ENCODE data around the gene NUP188.
"Not testable (repeated sequence)": the region's sequence is repeated elsewhere in the genome, so short reads cannot be mapped to it uniquely, and the experiment has no call there.

Gene NUP188

GRCh38 chr9:128937310-128938165, 10.0 kb upstream of the NUP188 start:
- Mint-ChIP-seq H3K27ac (no peak overlapping the region), H3K9me3 (no peaks in the 10 kb centered on the region), H3K4me1 (peaks cover 19% of the 10 kb centered on the region), H3K27me3 (ENCODE audit: low read depth, poor library complexity) (no peaks in the 10 kb centered on the region), H3K36me3 (ENCODE audit: low read depth) (no peaks in the 10 kb centered on the region), H3K4me3 (no peak overlapping the region)
- DNase-seq: no peak
- TF ChIP-seq, protein P1, sequence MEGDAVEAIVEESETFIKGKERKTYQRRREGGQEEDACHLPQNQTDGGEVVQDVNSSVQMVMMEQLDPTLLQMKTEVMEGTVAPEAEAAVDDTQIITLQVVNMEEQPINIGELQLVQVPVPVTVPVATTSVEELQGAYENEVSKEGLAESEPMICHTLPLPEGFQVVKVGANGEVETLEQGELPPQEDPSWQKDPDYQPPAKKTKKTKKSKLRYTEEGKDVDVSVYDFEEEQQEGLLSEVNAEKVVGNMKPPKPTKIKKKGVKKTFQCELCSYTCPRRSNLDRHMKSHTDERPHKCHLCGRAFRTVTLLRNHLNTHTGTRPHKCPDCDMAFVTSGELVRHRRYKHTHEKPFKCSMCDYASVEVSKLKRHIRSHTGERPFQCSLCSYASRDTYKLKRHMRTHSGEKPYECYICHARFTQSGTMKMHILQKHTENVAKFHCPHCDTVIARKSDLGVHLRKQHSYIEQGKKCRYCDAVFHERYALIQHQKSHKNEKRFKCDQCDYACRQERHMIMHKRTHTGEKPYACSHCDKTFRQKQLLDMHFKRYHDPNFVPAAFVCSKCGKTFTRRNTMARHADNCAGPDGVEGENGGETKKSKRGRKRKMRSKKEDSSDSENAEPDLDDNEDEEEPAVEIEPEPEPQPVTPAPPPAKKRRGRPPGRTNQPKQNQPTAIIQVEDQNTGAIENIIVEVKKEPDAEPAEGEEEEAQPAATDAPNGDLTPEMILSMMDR (IDR thresholded peaks at IDR 0.05): no peak

DNA sequence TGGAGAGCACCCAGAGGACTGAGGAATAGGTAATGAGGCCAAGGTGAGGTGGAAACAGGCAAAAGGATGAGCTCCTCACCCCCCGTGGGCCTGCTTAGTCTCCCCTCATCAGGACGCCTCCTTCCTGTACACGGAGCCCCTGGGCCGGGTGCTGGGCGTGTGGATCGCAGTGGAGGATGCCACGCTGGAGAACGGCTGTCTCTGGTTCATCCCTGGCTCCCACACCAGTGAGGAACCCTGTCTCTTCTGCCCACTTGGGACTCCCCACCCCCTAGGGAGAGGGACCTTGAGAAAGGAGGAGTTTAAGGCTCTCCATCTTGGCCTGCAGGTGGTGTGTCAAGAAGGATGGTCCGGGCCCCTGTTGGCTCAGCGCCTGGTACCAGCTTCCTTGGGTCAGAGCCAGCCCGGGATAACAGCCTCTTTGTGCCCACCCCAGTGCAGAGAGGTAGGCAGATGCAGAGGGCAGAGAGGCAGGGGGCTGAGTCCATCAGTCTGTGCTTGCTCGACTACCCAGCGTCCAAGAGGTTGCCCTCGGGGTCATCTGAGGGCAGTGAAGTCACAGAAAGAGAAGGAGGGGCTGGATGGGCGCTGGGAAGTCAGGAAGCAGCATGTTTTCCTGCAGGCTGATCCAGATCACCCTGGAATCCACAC, 7.1 kb upstream of the NUP188 start:
- TF ChIP-seq, protein P1 (IDR thresholded peaks at IDR 0.05): no peak
- peaks cover 19% of the 10 kb centered on the region for H3K4me1 Mint-ChIP-seq
- peak; percentile 44 for DNase-seq
- H3K27ac Mint-ChIP-seq: peak overlapping the region; percentile 71
- peaks cover under 1% of the 10 kb centered on the region for H3K36me3 Mint-ChIP-seq (ENCODE audit: low read depth)
- no peaks in the 10 kb centered on the region for H3K27me3 Mint-ChIP-seq (ENCODE audit: low read depth, poor library complexity)
- peak overlapping the region; percentile 9 for H3K4me3 Mint-ChIP-seq
- H3K9me3 Mint-ChIP-seq: no peaks in the 10 kb centered on the region

DNA sequence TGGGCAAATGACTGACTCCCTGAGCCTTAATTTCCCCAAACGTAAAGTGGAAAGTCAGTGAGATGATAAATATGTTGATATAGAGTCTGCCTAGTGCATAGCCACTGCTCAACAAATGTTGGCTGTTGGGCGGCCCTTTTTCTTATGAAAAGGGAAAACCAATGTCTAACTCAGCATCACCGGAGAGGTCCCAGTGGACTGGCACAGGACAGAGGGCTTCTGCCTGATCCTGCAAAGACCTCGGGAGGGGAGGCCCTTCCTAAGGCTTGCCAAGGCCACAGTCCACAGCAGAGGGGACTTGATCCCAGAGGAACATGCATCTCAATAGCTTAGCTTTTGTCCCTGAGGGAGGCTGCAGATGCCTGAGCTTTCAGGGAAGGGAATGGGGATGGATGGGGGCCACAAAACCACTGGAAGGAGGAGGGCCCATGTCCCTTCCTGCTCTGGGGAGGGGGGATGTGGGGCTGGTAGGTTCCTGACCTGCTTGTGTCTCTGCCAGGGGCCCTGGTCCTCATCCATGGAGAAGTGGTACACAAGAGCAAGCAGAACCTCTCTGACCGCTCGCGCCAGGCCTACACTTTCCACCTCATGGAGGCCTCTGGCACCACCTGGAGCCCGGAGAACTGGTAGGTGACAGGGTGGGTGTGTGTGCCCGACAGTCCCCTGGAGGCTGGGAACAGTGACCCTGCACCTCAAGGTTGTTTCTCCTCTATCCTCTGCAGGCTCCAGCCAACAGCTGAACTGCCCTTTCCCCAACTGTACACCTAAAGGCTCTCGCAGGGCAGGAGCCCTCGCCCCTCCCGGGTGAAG, 6.3 kb upstream of the NUP188 start:
- TF ChIP-seq, protein P1 (IDR thresholded peaks at IDR 0.05): no peak

DNA sequence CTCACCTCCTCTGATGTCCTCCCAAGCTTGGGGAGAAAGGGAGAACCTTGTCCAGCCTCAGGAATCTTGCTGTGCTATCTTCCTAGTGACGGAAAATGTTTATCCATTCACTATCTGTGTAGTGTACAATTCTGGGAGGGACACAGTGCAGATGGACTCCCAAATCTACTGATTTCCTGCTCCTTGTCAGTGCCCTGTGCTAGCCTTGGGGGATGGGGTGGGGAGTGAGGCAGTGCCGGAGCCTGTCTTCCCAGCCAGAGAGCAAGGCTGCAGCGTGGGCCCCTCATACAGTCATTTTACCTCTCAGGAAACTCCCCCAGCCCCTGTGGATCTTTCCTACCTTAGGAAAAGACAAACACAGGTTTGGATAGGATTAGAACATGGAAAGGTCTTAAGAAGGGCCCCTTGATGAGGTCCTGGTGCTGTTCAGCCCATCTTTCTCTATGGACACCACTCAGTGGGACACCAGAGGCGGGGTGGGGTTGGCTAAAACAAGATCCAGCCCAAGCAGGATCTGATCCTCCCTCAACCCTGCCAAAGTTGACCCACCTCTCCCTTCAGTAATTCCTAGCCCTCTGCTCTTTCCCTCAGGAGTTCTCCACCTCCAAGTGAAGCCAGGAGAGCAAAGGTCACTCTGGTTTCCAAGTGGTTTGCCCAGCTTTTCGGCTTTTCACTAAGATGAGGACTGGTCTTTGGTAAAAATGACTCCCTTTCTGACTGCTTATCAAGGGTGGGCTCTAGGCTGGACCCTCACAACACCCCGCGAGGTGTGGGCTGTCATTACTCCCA, 3.5 kb upstream of the NUP188 start:
- no peak overlapping the region for H3K27ac Mint-ChIP-seq
- H3K4me3 Mint-ChIP-seq: no peak overlapping the region
- peaks cover 9% of the 10 kb centered on the region for H3K36me3 Mint-ChIP-seq (ENCODE audit: low read depth)
- no peak for DNase-seq
- no peaks in the 10 kb centered on the region for H3K9me3 Mint-ChIP-seq
- H3K27me3 Mint-ChIP-seq (ENCODE audit: low read depth, poor library complexity): peaks cover 2% of the 10 kb centered on the region
- peaks cover 49% of the 10 kb centered on the region for H3K4me1 Mint-ChIP-seq
- TF ChIP-seq, protein P1 (IDR thresholded peaks at IDR 0.05): no peak

More for the DNA sequence above, 6.3 kb upstream of the NUP188 start:
- Mint-ChIP-seq H3K27ac (peak overlapping the region; percentile 71), H3K9me3 (no peaks in the 10 kb centered on the region), H3K36me3 (ENCODE audit: low read depth) (peaks cover 8% of the 10 kb centered on the region), H3K4me1 (peaks cover 27% of the 10 kb centered on the region), H3K27me3 (ENCODE audit: low read depth, poor library complexity) (no peaks in the 10 kb centered on the region), H3K4me3 (no peak overlapping the region)
- no peak for DNase-seq

DNA sequence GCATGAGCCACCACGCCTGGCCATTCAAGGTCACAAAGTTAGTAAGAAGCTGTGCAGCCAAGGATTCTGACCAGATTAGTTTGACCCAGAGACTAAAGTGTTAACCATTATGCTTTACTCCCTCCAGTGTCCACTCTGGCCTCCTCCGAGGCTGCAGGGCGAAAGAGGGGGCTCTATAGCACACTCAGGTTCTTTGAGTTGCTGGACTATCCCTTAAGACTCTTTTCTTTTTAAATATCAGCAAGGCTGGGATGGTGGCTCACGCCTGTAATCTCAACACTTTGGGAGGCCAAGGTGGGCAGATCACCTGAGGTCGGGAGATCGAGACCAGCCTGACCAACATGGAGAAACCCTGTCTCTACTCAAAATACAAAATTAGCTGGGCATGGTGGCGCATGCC, 2.5 kb upstream of the NUP188 start:
- H3K4me3 Mint-ChIP-seq; H3K27ac Mint-ChIP-seq; H3K27me3 Mint-ChIP-seq (ENCODE audit: low read depth, poor library complexity); DNase-seq; H3K36me3 Mint-ChIP-seq (ENCODE audit: low read depth); H3K9me3 Mint-ChIP-seq: not testable (repeated sequence)
- peaks cover 49% of the 10 kb centered on the region for H3K4me1 Mint-ChIP-seq
